Measurements from ENCODE around the gene PXMP2. TPM values are rescaled to one million over a fixed set of nuclear protein-coding genes. Genes with fewer than 3 reads are reported as not detected.

PXMP2 gene
- total RNA-seq = 13.0 and 29.3 TPM in 2 replicates

DNA sequence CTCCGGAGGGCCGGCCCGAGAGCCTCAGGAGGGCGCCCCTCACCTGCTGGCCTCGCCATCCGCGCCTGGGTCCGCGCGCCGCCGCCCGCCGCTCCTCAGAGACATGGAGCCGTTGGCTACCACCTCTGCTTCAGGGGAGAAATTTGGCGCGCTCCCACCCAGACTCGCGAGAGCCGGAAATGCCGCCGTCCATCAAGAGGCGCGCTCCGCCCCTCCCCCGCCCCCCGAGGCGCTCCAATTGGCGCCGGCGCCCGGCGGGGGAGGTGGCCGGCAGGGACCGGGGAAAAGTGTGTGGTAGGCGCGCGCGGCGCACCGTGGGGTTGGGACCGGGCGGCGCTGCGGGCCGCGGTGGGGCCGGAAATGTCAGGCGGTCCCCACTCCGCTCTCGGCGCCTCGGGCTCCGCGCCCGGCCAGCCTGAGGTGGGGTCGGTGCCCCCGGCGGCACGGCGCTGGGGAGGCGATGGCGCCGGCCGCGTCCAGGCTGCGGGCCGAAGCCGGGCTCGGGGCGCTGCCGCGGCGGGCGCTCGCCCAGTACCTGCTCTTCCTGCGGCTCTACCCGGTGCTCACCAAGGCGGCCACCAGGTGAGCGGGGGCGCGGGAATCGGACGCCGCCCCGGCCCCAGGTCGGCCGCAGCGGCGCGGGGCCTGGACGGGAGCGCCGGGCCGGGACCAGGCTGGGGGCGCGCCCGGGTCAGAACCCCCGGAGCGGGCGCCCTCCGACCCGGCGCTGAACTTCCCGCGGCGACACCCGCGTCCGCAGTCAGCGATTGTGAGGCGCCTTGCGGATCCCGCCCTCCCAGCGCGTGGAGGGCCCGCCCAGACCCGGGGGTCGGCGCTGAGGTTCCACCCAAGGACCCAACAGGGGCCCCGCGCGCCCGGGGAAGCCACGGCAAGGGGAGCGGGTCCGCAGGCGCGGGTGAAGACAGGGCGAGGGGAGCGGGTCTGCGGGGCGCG, at the start of gene PXMP2, which contains the start of gene POLE:
PXMP2 (plus strand) TSS at position 377 of the 954 bp plus-strand sequence; CDS start at position 461, 84 bp downstream.
POLE (minus strand) TSS at position 132 of the 954 bp plus-strand sequence; CDS start at position 105, 27 bp downstream.

DNA sequence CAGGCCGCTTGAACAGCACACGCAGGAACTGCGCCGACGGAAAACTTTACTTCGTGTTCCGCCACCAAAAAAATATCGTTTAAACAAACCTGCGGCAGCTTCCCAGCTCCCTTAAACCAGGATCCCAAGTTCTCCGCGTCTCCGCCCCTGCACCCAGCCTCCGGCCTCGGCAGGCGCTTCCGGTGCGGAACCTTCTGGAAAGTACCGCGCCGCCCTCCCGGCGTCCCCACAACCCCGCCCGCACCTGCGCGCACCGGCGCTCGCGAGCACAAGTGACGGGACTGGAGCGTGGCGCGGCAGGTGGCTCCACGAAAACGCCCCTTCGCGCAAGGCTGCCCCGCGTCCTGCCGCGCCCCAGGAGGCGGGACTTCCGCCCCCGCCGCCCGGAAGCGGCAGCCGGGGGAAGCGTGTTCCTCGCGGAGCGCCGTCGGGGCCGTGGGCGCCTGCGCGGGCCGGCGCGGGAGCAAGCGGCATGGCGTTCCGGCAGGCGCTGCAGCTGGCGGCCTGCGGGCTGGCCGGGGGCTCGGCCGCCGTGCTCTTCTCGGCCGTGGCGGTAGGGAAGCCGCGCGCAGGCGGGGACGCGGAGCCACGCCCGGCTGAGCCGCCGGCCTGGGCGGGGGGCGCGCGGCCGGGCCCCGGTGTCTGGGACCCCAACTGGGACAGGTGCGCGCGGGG, 23.2 kb downstream of the PXMP2 start, which contains the start of gene PGAM5:
PGAM5 (plus strand) TSS at position 438 of the 675 bp plus-strand sequence; CDS start at position 473, 35 bp downstream.

Small RNAs within 50 kb of the gene (small RNA-seq; reads per million reads assigned to genes)
- not detected for gene RNA5SP379

Other genes starting within 250 kb of the PXMP2 start
- 9.0 and 13.9 TPM in 2 replicates for gene FBRSL1, start 197.4 kb upstream of the PXMP2 start, total RNA-seq
- gene LRCOL1, start 77.0 kb upstream of the PXMP2 start, total RNA-seq = not detected in 2 replicates
- not detected in 2 replicates for gene P2RX2, start 68.8 kb upstream of the PXMP2 start, total RNA-seq
- gene POLE, start 245 bp upstream of the PXMP2 start, total RNA-seq = 15.7 and 37.7 TPM in 2 replicates
- 16.9 and 35.5 TPM in 2 replicates for gene PGAM5, start 23.3 kb downstream of the PXMP2 start, total RNA-seq
- 130 and 152 TPM in 2 replicates for gene ANKLE2, start 74.2 kb downstream of the PXMP2 start, total RNA-seq
- 104 and 161 TPM in 2 replicates for gene GOLGA3, start 141.3 kb downstream of the PXMP2 start, total RNA-seq
- gene CHFR, start 200.0 kb downstream of the PXMP2 start, total RNA-seq = 43.2 and 53.5 TPM in 2 replicates